Right atrium auricular region (tissue), 2 donors: ENCODE data around the gene CELA2A. TPM values are rescaled to one million over a fixed set of nuclear protein-coding genes. Genes with fewer than 3 reads are reported as not detected.

Experiments used
- DNase-seq: peaks from one replicate; pipeline ENCODE4 v3.0.0-alpha.2; 2019; ENCODE audit warnings: low spot score
- H3K27ac ChIP-seq, 2 donors: fragments of 200-600 bp; sonication (generic); 1 replicate in 1 of 2; 2 replicates in 1 of 2; pipeline ENCODE4 v1.5.1; 2016 to 2019
- H3K27me3 ChIP-seq, 2 donors: fragments of 200-600 bp; sonication (generic); one replicate each; pipeline versions ENCODE4 v1.5.1 to v1.6.0; 2017 to 2019
- H3K36me3 ChIP-seq: fragments of 200-600 bp; sonication (generic); one replicate; pipeline ENCODE4 v1.5.1; 2016
- H3K4me1 ChIP-seq, 2 donors: fragments of 200-600 bp; sonication (generic); one replicate each; pipeline versions ENCODE4 v1.5.1 to v1.6.0; 2017 to 2019
- H3K4me3 ChIP-seq, 2 donors: fragments of 200-600 bp; sonication (generic); 1 replicate in 1 of 2; 2 replicates in 1 of 2; pipeline ENCODE4 v1.5.1; 2017 to 2019; ENCODE audit warnings: mild to moderate bottlenecking in 1 of 2, moderate library complexity in 1 of 2
- H3K9me3 ChIP-seq, 2 donors: fragments of 200-600 bp; sonication (generic); one replicate each; pipeline ENCODE4 v1.5.1; 2019
- total RNA-seq, 2 donors: library from RNA; depleted of rRNA; stranded (reverse); fragments of >200 nt; gene quantifications; one replicate each; pipeline ENCODE4 v1.1.0, GENCODE V29; 2016
- TF ChIP-seq, protein P1 (sequence below), 2 donors: fragments of 200-600 bp; sonication (generic); IDR thresholded peaks; one replicate each; pipeline ENCODE4 v1.5.1; 2019; ENCODE audit warnings: antibody characterized with exemption in 2 of 2

Gene CELA2A
- total RNA-seq, 2 donors from 2014 or later = not detected

DNA sequence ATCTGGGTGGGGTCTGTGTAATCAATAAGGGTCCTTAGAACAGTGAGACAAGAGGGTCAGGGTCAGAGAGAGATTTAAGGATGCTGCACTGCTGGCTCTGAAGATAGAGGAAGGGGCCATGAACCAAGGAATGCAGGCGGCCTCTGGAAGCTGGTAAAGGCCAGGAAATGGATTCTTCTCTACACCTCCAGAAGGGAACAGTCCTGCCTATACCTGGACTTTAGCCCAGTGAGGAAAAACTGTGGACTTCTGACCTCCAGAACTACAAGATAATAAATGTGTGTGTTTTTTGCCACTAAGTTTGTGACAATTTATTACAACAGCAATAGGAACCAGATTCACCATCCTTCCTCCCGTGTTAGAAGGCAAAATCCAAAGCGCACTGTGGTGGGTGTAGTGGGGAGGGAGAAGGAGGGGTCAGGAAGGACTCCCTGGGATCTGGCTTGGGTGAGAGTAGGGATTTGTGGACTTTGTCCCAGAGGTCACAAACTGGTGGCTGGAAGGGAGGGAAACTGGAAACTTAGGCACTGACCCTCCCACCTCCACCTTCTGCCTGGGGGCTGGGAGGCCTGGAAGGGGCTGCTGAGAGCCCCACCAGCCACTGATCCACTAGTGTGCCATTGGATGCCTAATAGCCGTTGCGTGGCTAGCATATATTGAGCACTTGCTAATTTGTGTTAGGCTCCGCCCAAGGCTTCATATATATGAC is 5.4 kb upstream of the CELA2A start:
- Histone ChIP-seq H3K4me1 (no peaks in the 10 kb centered on the region), H3K4me3 (no peak overlapping the region), H3K36me3 (no peaks in the 10 kb centered on the region), H3K9me3 (no peaks in the 10 kb centered on the region), H3K27me3 (no peaks in the 10 kb centered on the region), H3K27ac (no peak overlapping the region)
- TF ChIP-seq, protein P1, sequence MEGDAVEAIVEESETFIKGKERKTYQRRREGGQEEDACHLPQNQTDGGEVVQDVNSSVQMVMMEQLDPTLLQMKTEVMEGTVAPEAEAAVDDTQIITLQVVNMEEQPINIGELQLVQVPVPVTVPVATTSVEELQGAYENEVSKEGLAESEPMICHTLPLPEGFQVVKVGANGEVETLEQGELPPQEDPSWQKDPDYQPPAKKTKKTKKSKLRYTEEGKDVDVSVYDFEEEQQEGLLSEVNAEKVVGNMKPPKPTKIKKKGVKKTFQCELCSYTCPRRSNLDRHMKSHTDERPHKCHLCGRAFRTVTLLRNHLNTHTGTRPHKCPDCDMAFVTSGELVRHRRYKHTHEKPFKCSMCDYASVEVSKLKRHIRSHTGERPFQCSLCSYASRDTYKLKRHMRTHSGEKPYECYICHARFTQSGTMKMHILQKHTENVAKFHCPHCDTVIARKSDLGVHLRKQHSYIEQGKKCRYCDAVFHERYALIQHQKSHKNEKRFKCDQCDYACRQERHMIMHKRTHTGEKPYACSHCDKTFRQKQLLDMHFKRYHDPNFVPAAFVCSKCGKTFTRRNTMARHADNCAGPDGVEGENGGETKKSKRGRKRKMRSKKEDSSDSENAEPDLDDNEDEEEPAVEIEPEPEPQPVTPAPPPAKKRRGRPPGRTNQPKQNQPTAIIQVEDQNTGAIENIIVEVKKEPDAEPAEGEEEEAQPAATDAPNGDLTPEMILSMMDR (IDR thresholded peaks at IDR 0.05) = no peak
- no peak for DNase-seq

DNA sequence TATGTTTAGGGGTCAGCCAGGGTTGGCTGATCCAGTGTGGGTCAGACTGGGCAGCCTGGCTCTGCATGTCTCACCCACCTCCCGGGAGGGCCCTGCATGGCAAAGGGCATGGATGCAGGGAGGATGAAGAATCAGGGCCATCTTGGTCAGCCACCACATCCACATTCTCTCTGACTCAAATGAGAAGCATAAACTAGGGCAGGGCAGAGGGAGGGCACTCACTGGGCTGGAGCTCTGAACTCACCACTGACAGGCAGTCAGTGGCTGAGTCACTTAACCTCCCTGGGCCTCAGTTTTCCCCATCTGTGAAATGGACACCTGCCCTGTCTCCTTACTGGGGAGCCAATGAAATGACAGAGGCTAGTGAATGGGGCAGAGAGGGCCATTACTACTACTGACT is 4.3 kb upstream of the CELA2A start:
- DNase-seq = no peak
- TF ChIP-seq, protein P1 (IDR thresholded peaks at IDR 0.05) = no peak

DNA sequence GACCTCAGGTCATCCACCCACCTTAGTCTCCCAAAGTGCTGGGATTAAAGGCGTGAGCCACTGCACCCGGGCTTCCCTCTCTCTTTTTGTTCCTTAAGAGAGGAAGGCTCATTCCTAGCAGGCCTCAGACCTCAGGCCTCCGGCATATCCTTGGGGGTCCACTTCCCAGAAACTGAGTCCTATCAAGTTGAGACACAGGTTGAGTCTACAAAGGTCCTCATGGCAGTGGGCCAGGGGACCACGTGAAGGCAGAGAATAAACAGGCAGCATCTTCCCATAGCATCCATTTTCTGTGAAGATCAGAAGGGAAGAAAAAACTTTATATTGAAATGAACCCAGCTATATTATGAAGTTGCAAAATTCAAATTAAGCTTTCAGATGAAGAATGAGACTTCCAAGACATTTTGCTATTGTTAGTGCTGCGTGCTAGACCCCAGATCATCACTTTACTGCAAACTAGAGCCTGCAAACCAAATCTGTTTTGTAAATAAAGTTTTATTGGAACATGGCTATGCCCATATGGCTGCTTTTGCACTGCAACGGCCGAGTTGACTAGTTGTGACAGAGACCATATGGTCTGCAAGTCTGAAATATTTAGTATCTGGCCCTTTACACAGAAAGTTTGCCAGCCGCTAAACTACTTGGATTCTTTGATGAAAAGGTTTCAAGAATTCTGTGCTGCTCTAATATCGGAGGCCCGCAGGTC is 3.5 kb upstream of the CELA2A start:
- TF ChIP-seq, protein P1 (IDR thresholded peaks at IDR 0.05) = no peak
- H3K36me3 ChIP-seq = no peaks in the 10 kb centered on the region
- H3K4me1 ChIP-seq = no peaks in the 10 kb centered on the region
- no peaks in the 10 kb centered on the region for H3K27me3 ChIP-seq
- no peak overlapping the region for H3K27ac ChIP-seq
- H3K4me3 ChIP-seq = no peak overlapping the region
- no peak for DNase-seq
- no peaks in the 10 kb centered on the region for H3K9me3 ChIP-seq

More for the DNA sequence above, 4.3 kb upstream of the CELA2A start:
- no peaks in the 10 kb centered on the region for H3K36me3 ChIP-seq
- no peaks in the 10 kb centered on the region for H3K4me1 ChIP-seq
- no peak overlapping the region for H3K4me3 ChIP-seq
- H3K27ac ChIP-seq = no peak overlapping the region
- H3K27me3 ChIP-seq = no peaks in the 10 kb centered on the region
- no peaks in the 10 kb centered on the region for H3K9me3 ChIP-seq

DNA sequence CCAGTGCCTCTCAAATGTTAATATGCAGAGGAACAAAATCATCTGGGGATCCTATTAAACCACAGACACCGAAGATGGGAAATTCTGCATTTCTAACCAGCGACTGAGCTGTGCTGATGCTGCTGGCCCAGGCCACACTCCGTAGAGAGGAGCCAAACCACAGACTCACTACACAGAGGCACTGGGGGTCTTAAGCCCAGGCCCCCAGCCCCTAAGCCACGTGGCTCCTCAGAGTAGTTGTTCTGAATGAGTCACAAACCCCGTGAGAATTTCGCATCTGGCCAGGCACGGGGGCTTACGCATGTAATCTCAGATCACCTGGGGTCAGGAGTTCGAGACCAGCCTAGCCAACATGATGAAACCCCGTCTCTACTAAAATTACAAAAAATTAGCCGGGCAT is 2.8 kb upstream of the CELA2A start:
- Histone ChIP-seq H3K27ac (no peak overlapping the region), H3K27me3 (no peaks in the 10 kb centered on the region), H3K36me3 (no peaks in the 10 kb centered on the region), H3K4me1 (no peaks in the 10 kb centered on the region), H3K4me3 (no peak overlapping the region), H3K9me3 (no peaks in the 10 kb centered on the region)
- TF ChIP-seq, protein P1 (IDR thresholded peaks at IDR 0.05) = no peak
- no peak for DNase-seq

DNA sequence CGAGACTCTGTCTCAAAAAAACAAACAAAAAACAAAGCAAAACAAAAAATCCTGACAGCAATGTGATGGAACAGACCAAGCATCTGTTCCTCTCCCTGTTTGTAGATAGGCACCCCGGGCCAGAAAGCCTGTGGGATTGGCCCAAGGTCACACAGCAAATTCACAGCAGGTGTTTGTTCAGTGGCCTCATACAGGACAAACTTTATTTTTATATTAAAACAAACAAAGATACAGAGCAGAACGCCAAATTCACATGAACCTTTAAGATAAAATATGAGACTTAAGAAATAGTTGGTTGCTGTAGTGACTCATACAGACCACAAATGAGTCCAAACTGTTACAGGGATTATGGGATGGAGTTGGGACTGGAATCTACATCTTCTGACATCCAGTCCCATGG is 2.3 kb upstream of the CELA2A start:
- TF ChIP-seq, protein P1 (IDR thresholded peaks at IDR 0.05) = no peak
- Histone ChIP-seq H3K27ac (no peak overlapping the region), H3K4me3 (no peak overlapping the region), H3K4me1 (no peaks in the 10 kb centered on the region), H3K9me3 (no peaks in the 10 kb centered on the region), H3K27me3 (no peaks in the 10 kb centered on the region), H3K36me3 (no peaks in the 10 kb centered on the region)
- DNase-seq = no peak
